ENCODE measurements around the gene BRD9.

DNA sequence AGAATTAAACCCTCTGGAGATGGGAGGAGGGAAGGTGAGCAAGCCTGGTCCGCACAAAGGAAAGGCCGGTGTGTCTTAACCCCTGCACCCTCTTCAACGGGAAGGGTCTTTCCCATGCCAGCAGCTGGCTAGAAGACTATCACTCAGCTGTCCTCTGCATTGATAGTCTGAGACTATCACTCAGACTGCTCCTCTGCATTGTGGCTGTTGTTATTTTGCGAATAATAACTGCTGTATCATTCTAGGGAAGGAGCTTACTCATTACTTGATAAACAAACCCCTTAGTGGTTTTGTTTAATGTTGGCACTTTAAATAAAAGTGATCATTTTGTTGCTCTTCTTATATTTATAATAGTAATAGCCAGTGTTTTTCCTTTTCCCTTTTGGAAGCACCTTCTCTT, 8.2 kb upstream of the BRD9 start:
- TF ChIP-seq, protein P1, sequence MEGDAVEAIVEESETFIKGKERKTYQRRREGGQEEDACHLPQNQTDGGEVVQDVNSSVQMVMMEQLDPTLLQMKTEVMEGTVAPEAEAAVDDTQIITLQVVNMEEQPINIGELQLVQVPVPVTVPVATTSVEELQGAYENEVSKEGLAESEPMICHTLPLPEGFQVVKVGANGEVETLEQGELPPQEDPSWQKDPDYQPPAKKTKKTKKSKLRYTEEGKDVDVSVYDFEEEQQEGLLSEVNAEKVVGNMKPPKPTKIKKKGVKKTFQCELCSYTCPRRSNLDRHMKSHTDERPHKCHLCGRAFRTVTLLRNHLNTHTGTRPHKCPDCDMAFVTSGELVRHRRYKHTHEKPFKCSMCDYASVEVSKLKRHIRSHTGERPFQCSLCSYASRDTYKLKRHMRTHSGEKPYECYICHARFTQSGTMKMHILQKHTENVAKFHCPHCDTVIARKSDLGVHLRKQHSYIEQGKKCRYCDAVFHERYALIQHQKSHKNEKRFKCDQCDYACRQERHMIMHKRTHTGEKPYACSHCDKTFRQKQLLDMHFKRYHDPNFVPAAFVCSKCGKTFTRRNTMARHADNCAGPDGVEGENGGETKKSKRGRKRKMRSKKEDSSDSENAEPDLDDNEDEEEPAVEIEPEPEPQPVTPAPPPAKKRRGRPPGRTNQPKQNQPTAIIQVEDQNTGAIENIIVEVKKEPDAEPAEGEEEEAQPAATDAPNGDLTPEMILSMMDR (IDR thresholded peaks at IDR 0.05), result no peak
- TF ChIP-seq EP300 (IDR thresholded peaks at IDR 0.05) (no peak), ZNF302 (CRISPR knock-in tag; IDR thresholded peaks at IDR 0.05) (no peak), ZSCAN20 (CRISPR knock-in tag; IDR thresholded peaks at IDR 0.05) (no peak), CBX8 (IDR thresholded peaks at IDR 0.05) (no peak), RFX5 (IDR thresholded peaks at IDR 0.05) (no peak), NPAS2 (CRISPR knock-in tag; IDR thresholded peaks at IDR 0.05; ENCODE audit: borderline replicate concordance) (no peak), BHLHE40 (IDR thresholded peaks at IDR 0.05; ENCODE audit: low read depth, low read length) (no peak), POLR2A (IDR thresholded peaks at IDR 0.05; ENCODE audit: low read length) (no peak)
- TF ChIP-seq, protein P2, sequence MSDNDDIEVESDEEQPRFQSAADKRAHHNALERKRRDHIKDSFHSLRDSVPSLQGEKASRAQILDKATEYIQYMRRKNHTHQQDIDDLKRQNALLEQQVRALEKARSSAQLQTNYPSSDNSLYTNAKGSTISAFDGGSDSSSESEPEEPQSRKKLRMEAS (IDR thresholded peaks at IDR 0.05), result no peak
- TF ChIP-seq, protein P3, sequence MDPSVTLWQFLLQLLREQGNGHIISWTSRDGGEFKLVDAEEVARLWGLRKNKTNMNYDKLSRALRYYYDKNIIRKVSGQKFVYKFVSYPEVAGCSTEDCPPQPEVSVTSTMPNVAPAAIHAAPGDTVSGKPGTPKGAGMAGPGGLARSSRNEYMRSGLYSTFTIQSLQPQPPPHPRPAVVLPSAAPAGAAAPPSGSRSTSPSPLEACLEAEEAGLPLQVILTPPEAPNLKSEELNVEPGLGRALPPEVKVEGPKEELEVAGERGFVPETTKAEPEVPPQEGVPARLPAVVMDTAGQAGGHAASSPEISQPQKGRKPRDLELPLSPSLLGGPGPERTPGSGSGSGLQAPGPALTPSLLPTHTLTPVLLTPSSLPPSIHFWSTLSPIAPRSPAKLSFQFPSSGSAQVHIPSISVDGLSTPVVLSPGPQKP (IDR thresholded peaks at IDR 0.05; ENCODE audit: low read depth, low read length), result no peak
